SK-N-SH treated with all-trans-retinoic acid at 6 μM for 48 hours (cell line): ENCODE measurements around the gene LGR4.

Experiments
- ARNTL ChIP-seq: fragments of 450-650 bp; formaldehyde crosslinking; IDR thresholded peaks from 2 replicates; pipeline ENCODE4 v1.5.0; 2020; ENCODE audit warnings: low read depth, mild to moderate bottlenecking, moderate library complexity, borderline replicate concordance
- BACH2 ChIP-seq: fragments of 250-450 bp; sonication (Bioruptor Pico); IDR thresholded peaks from 2 replicates; pipeline ENCODE4 v1.9.0; 2021; ENCODE audit warnings: mild to moderate bottlenecking, borderline replicate concordance
- CREB5 ChIP-seq: fragments of 250-450 bp; sonication (Bioruptor Pico); IDR thresholded peaks from 2 replicates; pipeline ENCODE4 v1.5.1; 2020; ENCODE audit warnings: low read depth, mild to moderate bottlenecking, moderate library complexity
- GLIS3 ChIP-seq: fragments of 250-450 bp; sonication (Bioruptor Pico); IDR thresholded peaks from 2 replicates; pipeline ENCODE4 v1.5.0; 2020; ENCODE audit warnings: mild to moderate bottlenecking, moderate library complexity
- ISL1 ChIP-seq: fragments of 250-450 bp; sonication (Bioruptor Pico); IDR thresholded peaks from 2 replicates; pipeline ENCODE4 v2.1.2; 2022; ENCODE audit warnings: mild to moderate bottlenecking, moderate library complexity
- PATZ1 ChIP-seq: fragments of 250-450 bp; sonication (Bioruptor Pico); IDR thresholded peaks from 2 replicates; pipeline ENCODE4 v1.8.0; 2020; ENCODE audit warnings: mild to moderate bottlenecking, moderate library complexity, borderline replicate concordance
- POU6F1 ChIP-seq: fragments of 250-450 bp; sonication (Bioruptor Pico); IDR thresholded peaks from 2 replicates; pipeline ENCODE4 v1.8.0; 2021; ENCODE audit warnings: low read depth, mild to moderate bottlenecking, moderate library complexity, borderline replicate concordance
- SNAI2 ChIP-seq: fragments of 250-450 bp; sonication (Bioruptor Pico); IDR thresholded peaks from 2 replicates; pipeline ENCODE4 v1.5.0; 2020; ENCODE audit warnings: mild to moderate bottlenecking, moderate library complexity
- TCF4 ChIP-seq: fragments of 250-450 bp; sonication (Bioruptor Pico); IDR thresholded peaks from 2 replicates; pipeline ENCODE4 v1.8.0; 2021; ENCODE audit warnings: mild to moderate bottlenecking, moderate library complexity, borderline replicate concordance
- TSHZ2 ChIP-seq: fragments of 250-450 bp; sonication (Bioruptor Pico); IDR thresholded peaks from 2 replicates; pipeline ENCODE4 v1.5.0; 2020; ENCODE audit warnings: mild to moderate bottlenecking, moderate library complexity
- ZC3H10 ChIP-seq: fragments of 250-450 bp; sonication (Bioruptor Pico); IDR thresholded peaks from 2 replicates; pipeline ENCODE4 v1.5.1; 2021; ENCODE audit warnings: mild to moderate bottlenecking, moderate library complexity
- ZFP30 ChIP-seq: fragments of 450-650 bp; formaldehyde crosslinking; IDR thresholded peaks from 2 replicates; pipeline ENCODE4 v1.5.0; 2022; ENCODE audit warnings: mild to moderate bottlenecking, moderate library complexity
- ZNF565 ChIP-seq: fragments of 450-650 bp; formaldehyde crosslinking; conservative IDR thresholded peaks from 2 replicates; pipeline ENCODE4 v1.5.0; 2020; ENCODE audit warnings: low read depth, mild to moderate bottlenecking, moderate library complexity

- no peak for TF ChIP-seq CREB5 (CRISPR knock-in tag)
- no peak for TF ChIP-seq SNAI2
- TF ChIP-seq GLIS3 (CRISPR knock-in tag) = no peak
- no peak for TF ChIP-seq TSHZ2 (CRISPR knock-in tag)
- TF ChIP-seq ZC3H10 = no peak
- no peak for TF ChIP-seq POU6F1 (CRISPR knock-in tag)
- no peak for TF ChIP-seq ZFP30 (CRISPR knock-in tag)
- TF ChIP-seq BACH2 (CRISPR knock-in tag) = no peak
- no peak for TF ChIP-seq ISL1
- no peak for TF ChIP-seq ARNTL (CRISPR knock-in tag)
- TF ChIP-seq PATZ1 = no peak
- TF ChIP-seq ZNF565 (CRISPR knock-in tag) = no peak
- no peak for TF ChIP-seq TCF4 (CRISPR knock-in tag)
These were observed 54.2 kb downstream of the LGR4 start for GRCh38 chr11:27418356-27418755.
